NCI-H2196 treated with DMSO at 0.1 percent for 48 hours (cell line): ENCODE measurements around the gene ACYP2.

ENCODE experiments used
- DNase-seq: peaks from one replicate; lab custom pipeline; 2025; ENCODE audit not compliant: unreplicated experiment; lab: John Stamatoyannopoulos, UW

ACYP2 gene

GRCh38 chr2:54212456-54212855 is 97.0 kb downstream of the ACYP2 start:
- no peak for DNase-seq

- no peak for DNase-seq
These were observed 97.7 kb downstream of the ACYP2 start for GRCh38 chr2:54213082-54213481.

- no peak for DNase-seq
These were observed 109.6 kb downstream of the ACYP2 start for GRCh38 chr2:54224997-54225396.

- DNase-seq: no peak
These were observed 110.8 kb downstream of the ACYP2 start for GRCh38 chr2:54226260-54226659.

GRCh38 chr2:54227798-54228197 is 112.4 kb downstream of the ACYP2 start:
- no peak for DNase-seq

GRCh38 chr2:54228945-54229344 is 113.5 kb downstream of the ACYP2 start:
- DNase-seq: no peak

GRCh38 chr2:54233832-54234649 is 118.6 kb downstream of the ACYP2 start:
- no peak for DNase-seq

- DNase-seq: no peak
These were observed 122.0 kb downstream of the ACYP2 start for GRCh38 chr2:54237428-54237827.

GRCh38 chr2:54239427-54239826 is 124.0 kb downstream of the ACYP2 start:
- no peak for DNase-seq

- no peak for DNase-seq
These were observed 125.4 kb downstream of the ACYP2 start for GRCh38 chr2:54240515-54241469.

GRCh38 chr2:54247115-54247514 is 131.7 kb downstream of the ACYP2 start:
- DNase-seq: no peak

GRCh38 chr2:54249629-54250028 is 134.2 kb downstream of the ACYP2 start:
- DNase-seq: no peak

GRCh38 chr2:54254180-54254579 is 138.8 kb downstream of the ACYP2 start:
- no peak for DNase-seq

- no peak for DNase-seq
These were observed 140.0 kb downstream of the ACYP2 start for GRCh38 chr2:54255230-54256090.

GRCh38 chr2:54256091-54256694 is 140.8 kb downstream of the ACYP2 start, which contains the start of gene TSPYL6:
Gene TSPYL6, minus strand, starts transcription at chr2:54256229. Its CDS starts 78 bp downstream, at chr2:54256151.
- DNase-seq: no peak

- no peak for DNase-seq
These were observed 142.8 kb downstream of the ACYP2 start for GRCh38 chr2:54258166-54258565.

GRCh38 chr2:54259413-54260240 is 144.2 kb downstream of the ACYP2 start:
- no peak for DNase-seq

GRCh38 chr2:54260241-54260595 is 144.8 kb downstream of the ACYP2 start:
- no peak for DNase-seq

- DNase-seq: no peak
These were observed 146.1 kb downstream of the ACYP2 start for GRCh38 chr2:54261537-54261936.
